ENCODE results near the gene TMEFF2.

DNA sequence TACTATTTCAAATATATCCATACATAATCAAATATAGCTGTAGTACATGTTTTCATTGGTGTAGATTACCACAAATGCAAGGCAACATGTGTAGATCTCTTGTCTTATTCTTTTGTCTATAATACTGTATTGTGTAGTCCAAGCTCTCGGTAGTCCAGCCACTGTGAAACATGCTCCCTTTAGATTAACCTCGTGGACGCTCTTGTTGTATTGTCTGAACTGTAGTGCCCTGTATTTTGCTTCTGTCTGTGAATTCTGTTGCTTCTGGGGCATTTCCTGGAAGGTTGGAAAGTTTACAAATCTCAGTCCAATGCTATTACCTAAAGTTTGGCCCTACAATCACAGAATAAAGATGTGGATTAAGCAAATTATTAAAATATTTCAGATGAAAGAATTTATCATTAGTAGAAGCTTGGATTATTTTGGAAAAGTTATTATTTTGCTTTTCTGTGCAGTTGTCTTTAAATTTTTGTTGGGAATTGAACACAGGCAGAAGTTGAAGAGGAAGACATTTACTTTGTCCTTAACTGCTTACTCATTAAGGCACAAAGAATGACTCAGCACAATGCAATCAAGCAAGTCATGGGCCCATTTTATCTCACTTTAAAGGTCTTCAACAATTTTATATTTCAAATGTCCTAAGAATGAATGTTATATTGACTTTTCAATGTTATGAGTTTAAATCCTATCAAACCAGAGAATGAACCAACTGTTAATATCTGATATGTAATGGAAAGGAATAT lies 244.4 kb downstream of the TMEFF2 start:
- TF ChIP-seq, protein P1, sequence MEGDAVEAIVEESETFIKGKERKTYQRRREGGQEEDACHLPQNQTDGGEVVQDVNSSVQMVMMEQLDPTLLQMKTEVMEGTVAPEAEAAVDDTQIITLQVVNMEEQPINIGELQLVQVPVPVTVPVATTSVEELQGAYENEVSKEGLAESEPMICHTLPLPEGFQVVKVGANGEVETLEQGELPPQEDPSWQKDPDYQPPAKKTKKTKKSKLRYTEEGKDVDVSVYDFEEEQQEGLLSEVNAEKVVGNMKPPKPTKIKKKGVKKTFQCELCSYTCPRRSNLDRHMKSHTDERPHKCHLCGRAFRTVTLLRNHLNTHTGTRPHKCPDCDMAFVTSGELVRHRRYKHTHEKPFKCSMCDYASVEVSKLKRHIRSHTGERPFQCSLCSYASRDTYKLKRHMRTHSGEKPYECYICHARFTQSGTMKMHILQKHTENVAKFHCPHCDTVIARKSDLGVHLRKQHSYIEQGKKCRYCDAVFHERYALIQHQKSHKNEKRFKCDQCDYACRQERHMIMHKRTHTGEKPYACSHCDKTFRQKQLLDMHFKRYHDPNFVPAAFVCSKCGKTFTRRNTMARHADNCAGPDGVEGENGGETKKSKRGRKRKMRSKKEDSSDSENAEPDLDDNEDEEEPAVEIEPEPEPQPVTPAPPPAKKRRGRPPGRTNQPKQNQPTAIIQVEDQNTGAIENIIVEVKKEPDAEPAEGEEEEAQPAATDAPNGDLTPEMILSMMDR (IDR thresholded peaks at IDR 0.05), result no peak
- no peak for TF ChIP-seq POLR2A (IDR thresholded peaks at IDR 0.05)
